ENCODE data around the gene RTKN. TPM values are rescaled to one million over a fixed set of nuclear protein-coding genes. Genes with fewer than 3 reads are reported as not detected.

The RTKN gene
- total and polyA plus RNA-seq, 4 donors, result 27.8 to 98.0 (median 73.0) TPM

DNA sequence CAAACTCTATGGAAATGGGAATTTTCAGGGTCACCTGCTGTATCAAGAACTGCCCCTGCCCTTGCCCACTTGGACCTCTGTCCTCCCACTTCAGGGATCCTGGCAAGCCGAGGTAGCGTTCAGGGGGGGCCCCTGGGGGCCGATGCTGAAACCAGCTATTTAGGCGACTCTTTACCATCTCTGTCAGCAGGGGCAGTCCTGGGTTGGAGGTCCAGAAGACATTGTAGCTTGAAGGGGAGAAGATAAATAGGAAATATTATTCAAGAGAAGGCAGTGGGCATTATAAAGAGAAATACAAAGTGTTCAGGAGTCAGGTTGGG, 21.0 kb upstream of the RTKN start:
- Histone ChIP-seq H3K4me1 (ENCODE audit: control insufficient read depth in 4 of 4, insufficient read depth in 4 of 4, low read length in 3 of 4) (peaks cover 4 to 25% (median 22%) of the 10 kb centered on the region in 4 donors), H3K27ac (ENCODE audit: low read depth in 1 of 2, low read length in 2 of 2) (no peak overlapping the region), H3K4me3 (ENCODE audit: low read depth in 1 of 3, low read length in 3 of 3) (no peak overlapping the region), H3K36me3 (ENCODE audit: control insufficient read depth in 4 of 4, insufficient read depth in 3 of 4, low read depth in 1 of 4, low read length in 3 of 4) (peaks cover 3 to 19% (median 9%) of the 10 kb centered on the region in 4 donors), H3K9me3 (ENCODE audit: control insufficient read depth in 4 of 4, low read length in 3 of 4) (no peaks in the 10 kb centered on the region), H3K9ac (ENCODE audit: low read depth in 1 of 2, low read length in 2 of 2) (no peak overlapping the region), H3K27me3 (ENCODE audit: control insufficient read depth in 4 of 4, insufficient read depth in 4 of 4, low read length in 3 of 4) (no peaks in the 10 kb centered on the region)
- DNase-seq (ENCODE audit: low spot score), result no peak
- WGBS, result 95% methylated on average over 4 of the region's 4 CpGs
- TF ChIP-seq, protein P1, sequence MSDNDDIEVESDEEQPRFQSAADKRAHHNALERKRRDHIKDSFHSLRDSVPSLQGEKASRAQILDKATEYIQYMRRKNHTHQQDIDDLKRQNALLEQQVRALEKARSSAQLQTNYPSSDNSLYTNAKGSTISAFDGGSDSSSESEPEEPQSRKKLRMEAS (IDR thresholded peaks at IDR 0.05), result no peak
- TF ChIP-seq GABPA (IDR thresholded peaks at IDR 0.05 in 1 of 2, conservative IDR thresholded peaks at IDR 0.05 in 1 of 2), result no peak
- no peak for TF ChIP-seq TAF1 (conservative IDR thresholded peaks at IDR 0.05)
- no peak for TF ChIP-seq HNF4A (conservative IDR thresholded peaks at IDR 0.05)

DNA sequence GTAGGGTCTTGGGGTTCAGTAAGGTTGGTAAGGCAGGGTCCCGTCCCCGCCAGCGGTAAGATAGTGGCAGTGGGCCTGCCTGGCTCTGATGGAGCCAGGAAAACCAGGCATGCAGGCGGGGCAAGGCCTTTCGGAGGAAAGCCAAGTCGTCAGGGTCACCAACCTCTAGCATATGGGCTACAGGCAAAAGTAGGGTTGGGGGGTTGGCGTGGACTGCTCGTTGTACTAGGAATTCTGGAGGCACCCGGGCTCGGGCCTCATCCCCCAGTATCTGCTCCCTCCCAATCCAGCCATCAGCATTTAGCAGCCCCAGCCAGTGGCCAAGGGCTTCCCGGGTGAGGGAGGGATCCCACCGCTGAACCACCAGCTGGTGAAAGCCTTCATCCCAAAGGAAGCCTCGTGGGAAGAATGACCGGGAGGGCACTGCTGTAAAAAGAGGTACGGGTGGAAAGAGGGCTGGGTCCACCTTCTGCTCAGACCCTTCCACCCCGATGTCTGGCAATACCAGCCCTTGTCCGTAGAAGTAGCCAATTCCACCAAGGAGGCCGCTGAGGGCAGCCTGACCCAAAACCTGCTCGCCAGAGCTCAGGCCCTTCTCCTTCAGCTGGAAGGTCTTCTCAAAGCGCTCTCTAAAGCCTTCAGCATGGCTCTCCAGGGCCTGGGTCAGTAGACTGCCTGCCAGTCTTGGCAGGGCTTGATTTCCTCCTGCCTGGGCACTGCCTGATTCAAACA, 20.5 kb upstream of the RTKN start:
- no peak overlapping the region for H3K4me3 ChIP-seq (ENCODE audit: low read depth in 1 of 3, low read length in 3 of 3)

More for the DNA sequence above, 20.5 kb upstream of the RTKN start:
- peaks cover 3 to 19% (median 9%) of the 10 kb centered on the region in 4 donors for H3K36me3 ChIP-seq (ENCODE audit: control insufficient read depth in 4 of 4, insufficient read depth in 3 of 4, low read depth in 1 of 4, low read length in 3 of 4)
- H3K9me3 ChIP-seq (ENCODE audit: control insufficient read depth in 4 of 4, low read length in 3 of 4), result no peaks in the 10 kb centered on the region
- H3K27ac ChIP-seq (ENCODE audit: low read depth in 1 of 2, low read length in 2 of 2), result no peak overlapping the region
- no peak for TF ChIP-seq FOXA2 (IDR thresholded peaks at IDR 0.05)
- no peak for TF ChIP-seq REST (IDR thresholded peaks at IDR 0.05)
- TF ChIP-seq HNF4G (IDR thresholded peaks at IDR 0.05), result no peak
- no peak for TF ChIP-seq JUND (IDR thresholded peaks at IDR 0.05)
- no peak for TF ChIP-seq GABPA (IDR thresholded peaks at IDR 0.05 in 1 of 2, conservative IDR thresholded peaks at IDR 0.05 in 1 of 2)
- no peak for TF ChIP-seq SP1 (IDR thresholded peaks at IDR 0.05)
- peaks cover 4 to 28% (median 22%) of the 10 kb centered on the region in 4 donors for H3K4me1 ChIP-seq (ENCODE audit: control insufficient read depth in 4 of 4, insufficient read depth in 4 of 4, low read length in 3 of 4)
- no peak for DNase-seq (ENCODE audit: low spot score)
- H3K27me3 ChIP-seq (ENCODE audit: control insufficient read depth in 4 of 4, insufficient read depth in 4 of 4, low read length in 3 of 4), result no peaks in the 10 kb centered on the region
- H3K9ac ChIP-seq (ENCODE audit: low read depth in 1 of 2, low read length in 2 of 2), result no peak overlapping the region
- WGBS, result 95% methylated on average over 20 of the region's 20 CpGs

Data from liver (tissue), 9 donors.